Measurements from ENCODE around the gene YIF1A. TPM values are rescaled to one million over a fixed set of nuclear protein-coding genes. Genes with fewer than 3 reads are reported as not detected.

Gene YIF1A
- total RNA-seq, 2 donors from 2014 or later = 68.1 to 100 TPM

- no peak overlapping the region for H3K27ac ChIP-seq
- no peaks in the 10 kb centered on the region for H3K27me3 ChIP-seq
- H3K4me3 ChIP-seq = no peak overlapping the region
- TF ChIP-seq CTCF (IDR thresholded peaks at IDR 0.05) = no peak
- H3K4me1 ChIP-seq = no peaks in the 10 kb centered on the region
- no peak for DNase-seq (ENCODE audit: low spot score)
- H3K36me3 ChIP-seq = peaks cover 72% of the 10 kb centered on the region
- no peaks in the 10 kb centered on the region for H3K9me3 ChIP-seq
Measured at GRCh38 chr11:66239998-66240780, 48.8 kb downstream of the YIF1A start.

- Histone ChIP-seq H3K4me3 (no peak overlapping the region), H3K9me3 (no peaks in the 10 kb centered on the region), H3K27ac (no peak overlapping the region), H3K36me3 (peaks cover 75% of the 10 kb centered on the region), H3K4me1 (no peaks in the 10 kb centered on the region), H3K27me3 (no peaks in the 10 kb centered on the region)
- no peak for DNase-seq (ENCODE audit: low spot score)
- TF ChIP-seq CTCF (IDR thresholded peaks at IDR 0.05) = no peak
Measured at GRCh38 chr11:66239511-66239910, 49.4 kb downstream of the YIF1A start.

DNA sequence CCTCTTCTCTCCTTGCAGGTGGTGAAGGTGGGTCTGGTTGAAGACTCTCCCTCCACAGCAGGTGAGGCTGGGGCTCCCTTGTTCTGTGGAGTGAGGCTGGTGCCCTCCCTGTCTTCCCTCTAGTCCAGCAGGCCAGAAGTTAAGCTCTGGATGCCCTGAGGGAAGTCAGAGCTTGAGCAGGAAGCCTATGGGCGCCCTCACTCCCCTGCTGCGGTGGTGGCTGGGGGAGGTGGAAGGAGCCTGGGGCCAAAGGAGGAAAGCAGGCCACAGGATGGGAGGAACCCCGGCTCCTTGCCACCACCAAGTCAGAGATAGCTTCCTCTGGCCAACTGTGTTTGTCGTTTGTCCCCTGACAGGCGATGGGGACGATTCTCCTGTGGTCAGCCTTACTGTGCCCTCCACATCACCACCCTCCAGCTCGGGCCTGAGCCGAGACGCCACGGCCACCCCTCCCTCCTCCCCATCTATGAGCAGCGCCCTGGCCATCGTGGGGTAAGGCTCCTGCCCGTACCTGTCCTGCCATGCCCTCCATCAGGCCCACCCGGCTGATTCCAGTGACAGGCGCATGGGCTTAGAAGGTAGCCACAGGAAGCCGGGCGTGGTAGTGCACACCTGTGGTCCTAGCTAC is 50.0 kb downstream of the YIF1A start:
- DNase-seq (ENCODE audit: low spot score) = no peak
- peaks cover 75% of the 10 kb centered on the region for H3K36me3 ChIP-seq
- no peaks in the 10 kb centered on the region for H3K9me3 ChIP-seq
- H3K4me1 ChIP-seq = no peaks in the 10 kb centered on the region
- no peak overlapping the region for H3K4me3 ChIP-seq
- TF ChIP-seq CTCF (IDR thresholded peaks at IDR 0.05) = no peak
- H3K27ac ChIP-seq = no peak overlapping the region
- no peaks in the 10 kb centered on the region for H3K27me3 ChIP-seq

DNA sequence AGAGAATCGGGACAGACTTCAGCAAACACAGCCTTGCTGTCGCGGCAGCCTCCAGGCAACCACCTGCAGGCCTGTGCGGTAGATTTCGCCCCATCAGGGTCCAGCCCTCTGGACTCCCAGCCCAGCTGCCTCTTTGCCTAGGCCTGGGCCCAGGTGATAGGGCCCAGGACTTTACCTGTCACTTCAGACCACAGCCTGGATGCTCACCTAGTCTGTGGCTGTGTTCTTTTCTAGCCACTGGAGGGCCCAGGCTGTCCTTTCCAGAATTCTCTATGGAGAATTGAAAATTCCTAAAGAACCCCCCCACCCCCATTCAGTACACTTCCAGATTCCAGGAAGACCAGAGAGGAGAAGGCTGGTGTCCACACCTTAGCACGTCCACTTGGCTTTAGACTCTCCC is 51.1 kb downstream of the YIF1A start:
- Histone ChIP-seq H3K4me3 (no peak overlapping the region), H3K27ac (no peak overlapping the region), H3K4me1 (no peaks in the 10 kb centered on the region), H3K36me3 (peaks cover 85% of the 10 kb centered on the region), H3K9me3 (no peaks in the 10 kb centered on the region), H3K27me3 (no peaks in the 10 kb centered on the region)
- no peak for DNase-seq (ENCODE audit: low spot score)
- TF ChIP-seq CTCF (IDR thresholded peaks at IDR 0.05) = no peak

- H3K4me3 ChIP-seq = no peak overlapping the region
- no peak for TF ChIP-seq CTCF (IDR thresholded peaks at IDR 0.05)
- H3K4me1 ChIP-seq = no peaks in the 10 kb centered on the region
- no peak overlapping the region for H3K27ac ChIP-seq
- DNase-seq (ENCODE audit: low spot score) = no peak
- peaks cover 89% of the 10 kb centered on the region for H3K36me3 ChIP-seq
- no peaks in the 10 kb centered on the region for H3K27me3 ChIP-seq
- H3K9me3 ChIP-seq = no peaks in the 10 kb centered on the region
Measured at GRCh38 chr11:66235141-66235540, 53.8 kb downstream of the YIF1A start.

Other genes starting within 250 kb of the YIF1A start
- 10 to 100 TPM; 22.7 to 29.0 TPM for gene GAL3ST3, start 240.0 kb downstream of the YIF1A start, total RNA-seq
- gene SF3B2, start 236.8 kb downstream of the YIF1A start, total RNA-seq = 100 to 1,000 TPM in 1 of 2 donors, 10 to 100 TPM in 1; 62.5 to 111 TPM
- gene PACS1, start 218.9 kb downstream of the YIF1A start, total RNA-seq = 10 to 100 TPM; 47.7 to 88.9 TPM
- 10 to 100 TPM; 17.7 to 29.6 TPM for gene KLC2, start 31.4 kb downstream of the YIF1A start, total RNA-seq
- gene RAB1B, start 20.5 kb downstream of the YIF1A start, total RNA-seq = 100 to 1,000 TPM in 1 of 2 donors, 10 to 100 TPM in 1; 95.6 to 115 TPM
- not detected for gene CNIH2, start 11.0 kb downstream of the YIF1A start, total RNA-seq
- gene TMEM151A, start 2.8 kb upstream of the YIF1A start, total RNA-seq = 1 to 10 TPM; 1.4 to 5.5 TPM
- gene CD248, start 27.9 kb upstream of the YIF1A start, total RNA-seq = 10 to 100 TPM in 1 of 2 donors, 1 to 10 TPM in 1; 7.6 to 10.7 TPM
- gene RIN1, start 47.3 kb upstream of the YIF1A start, total RNA-seq = 1 to 10 TPM; 1.0 to 5.9 TPM
- 10 to 100 TPM; 19.2 to 33.3 TPM for gene BRMS1, start 56.0 kb upstream of the YIF1A start, total RNA-seq
- gene B4GAT1, start 58.5 kb upstream of the YIF1A start, total RNA-seq = 10 to 100 TPM; 61.1 to 64.3 TPM
- 10 to 100 TPM; 16.9 to 19.9 TPM for gene SLC29A2, start 82.6 kb upstream of the YIF1A start, total RNA-seq
- gene NPAS4, start 131.9 kb upstream of the YIF1A start, total RNA-seq = under 1 TPM in 1 of 2 donors, not detected in 1; 0.19 TPM
- gene MRPL11, start 149.7 kb upstream of the YIF1A start, total RNA-seq = 10 to 100 TPM; 33.1 to 54.4 TPM
- 10 to 100 TPM; 12.7 to 20.7 TPM for gene PELI3, start 177.8 kb upstream of the YIF1A start, total RNA-seq
- gene DPP3, start 191.3 kb upstream of the YIF1A start, total RNA-seq = 10 to 100 TPM in 1 of 2 donors, 1 to 10 TPM in 1; 8.2 to 11.1 TPM
- 10 to 100 TPM; 37.0 to 38.7 TPM for gene BBS1, start 221.5 kb upstream of the YIF1A start, total RNA-seq